ENCODE data around the gene RRM1.
A peak's percentile ranks its signal among the peaks of the same experiment; 100 is the strongest.

GRCh38 chr11:4094348-4095291, at the start of gene RRM1:
- TF ChIP-seq ZFP91 (CRISPR knock-in tag; IDR thresholded peaks at IDR 0.05) = no peak
- peak; percentile 89 for TF ChIP-seq ZNF740 (CRISPR knock-in tag; IDR thresholded peaks at IDR 0.05)
- no peak for TF ChIP-seq ZNF740 (tag; IDR thresholded peaks at IDR 0.05)
- TF ChIP-seq HMG20A (CRISPR knock-in tag; conservative IDR thresholded peaks at IDR 0.05) = no peak
- peak; percentile 86 for TF ChIP-seq MAX (CRISPR knock-in tag; IDR thresholded peaks at IDR 0.05)
- no peak for TF ChIP-seq CTCF (IDR thresholded peaks at IDR 0.05 in 2 of 3, conservative IDR thresholded peaks at IDR 0.05 in 1 of 3; ENCODE audit: insufficient read depth in 2 of 3, low read depth in 1 of 3, low read length in 3 of 3)
- TF ChIP-seq TFE3 (CRISPR knock-in tag; IDR thresholded peaks at IDR 0.05) = no peak
- no peak for TF ChIP-seq ZNF274 (IDR thresholded peaks at IDR 0.05; ENCODE audit: borderline replicate concordance, low read depth, low read length)
- TF ChIP-seq ZNF212 (CRISPR knock-in tag; IDR thresholded peaks at IDR 0.05) = no peak
- TF ChIP-seq EP300 (IDR thresholded peaks at IDR 0.05; ENCODE audit: low read length) = peak; percentile 23; the same call in 1 of the 2 replicates
- TF ChIP-seq ETS1 (conservative IDR thresholded peaks at IDR 0.05; ENCODE audit: control insufficient read depth, low read depth, low read length) = peak; percentile 79
- TF ChIP-seq SREBF1 (IDR thresholded peaks at IDR 0.05; ENCODE audit: borderline replicate concordance, low read depth, low read length) = no peak
